DOHH2 (cell line): Measurements from ENCODE around the gene UBE3A.

Experiments used
- EZH2phosphoT487 ChIP-seq: fragments of 200-600 bp; sonication (generic); IDR thresholded peaks from 2 replicates; pipeline ENCODE4 v1.6.1; 2017; ENCODE audit warnings: borderline replicate concordance, mild to moderate bottlenecking, antibody characterized with exemption, low read length, moderate library complexity, mixed read lengths
- TF ChIP-seq, protein P1 (sequence below): fragments of 200-600 bp; sonication (generic); IDR thresholded peaks from one replicate; pipeline ENCODE4 v1.5.1; 2014; ENCODE audit warnings: antibody characterized with exemption, mild to moderate bottlenecking, low read depth, low read length; ENCODE audit not compliant: poor library complexity, severe bottlenecking

GRCh38 chr15:25435474-25436243 is 3.2 kb downstream of the UBE3A start:
- TF ChIP-seq, protein P1, sequence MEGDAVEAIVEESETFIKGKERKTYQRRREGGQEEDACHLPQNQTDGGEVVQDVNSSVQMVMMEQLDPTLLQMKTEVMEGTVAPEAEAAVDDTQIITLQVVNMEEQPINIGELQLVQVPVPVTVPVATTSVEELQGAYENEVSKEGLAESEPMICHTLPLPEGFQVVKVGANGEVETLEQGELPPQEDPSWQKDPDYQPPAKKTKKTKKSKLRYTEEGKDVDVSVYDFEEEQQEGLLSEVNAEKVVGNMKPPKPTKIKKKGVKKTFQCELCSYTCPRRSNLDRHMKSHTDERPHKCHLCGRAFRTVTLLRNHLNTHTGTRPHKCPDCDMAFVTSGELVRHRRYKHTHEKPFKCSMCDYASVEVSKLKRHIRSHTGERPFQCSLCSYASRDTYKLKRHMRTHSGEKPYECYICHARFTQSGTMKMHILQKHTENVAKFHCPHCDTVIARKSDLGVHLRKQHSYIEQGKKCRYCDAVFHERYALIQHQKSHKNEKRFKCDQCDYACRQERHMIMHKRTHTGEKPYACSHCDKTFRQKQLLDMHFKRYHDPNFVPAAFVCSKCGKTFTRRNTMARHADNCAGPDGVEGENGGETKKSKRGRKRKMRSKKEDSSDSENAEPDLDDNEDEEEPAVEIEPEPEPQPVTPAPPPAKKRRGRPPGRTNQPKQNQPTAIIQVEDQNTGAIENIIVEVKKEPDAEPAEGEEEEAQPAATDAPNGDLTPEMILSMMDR = no peak
- no peak for TF ChIP-seq EZH2phosphoT487
